SIG-M5 treated with dmso at 0.1 percent for 504 hours (cell line): ENCODE results near the gene IQGAP2.

Experiments
- DNase-seq: peaks from one replicate; lab custom pipeline; 2025; ENCODE audit not compliant: unreplicated experiment; lab: John Stamatoyannopoulos, UW

The IQGAP2 gene

DNA sequence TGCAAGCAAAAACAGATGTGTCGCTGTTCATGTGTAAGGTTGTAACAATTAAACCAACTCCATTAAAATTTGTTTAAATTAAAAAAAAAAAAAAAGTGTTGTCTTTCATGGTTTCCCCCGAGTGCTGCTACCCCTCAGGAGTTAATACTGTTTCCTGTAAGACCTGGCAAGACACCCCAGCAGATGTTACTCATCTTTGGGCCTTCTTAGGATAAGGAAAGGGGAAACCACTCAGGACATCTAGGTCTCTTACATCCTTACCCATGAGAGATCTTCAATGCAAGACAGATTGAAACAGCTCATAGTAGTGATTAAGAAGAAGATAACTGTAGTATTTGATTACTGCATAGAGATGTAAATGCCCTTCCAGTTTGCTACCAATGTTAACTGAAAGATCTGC, 279.3 kb downstream of the IQGAP2 start:
- DNase-seq = no peak

DNA sequence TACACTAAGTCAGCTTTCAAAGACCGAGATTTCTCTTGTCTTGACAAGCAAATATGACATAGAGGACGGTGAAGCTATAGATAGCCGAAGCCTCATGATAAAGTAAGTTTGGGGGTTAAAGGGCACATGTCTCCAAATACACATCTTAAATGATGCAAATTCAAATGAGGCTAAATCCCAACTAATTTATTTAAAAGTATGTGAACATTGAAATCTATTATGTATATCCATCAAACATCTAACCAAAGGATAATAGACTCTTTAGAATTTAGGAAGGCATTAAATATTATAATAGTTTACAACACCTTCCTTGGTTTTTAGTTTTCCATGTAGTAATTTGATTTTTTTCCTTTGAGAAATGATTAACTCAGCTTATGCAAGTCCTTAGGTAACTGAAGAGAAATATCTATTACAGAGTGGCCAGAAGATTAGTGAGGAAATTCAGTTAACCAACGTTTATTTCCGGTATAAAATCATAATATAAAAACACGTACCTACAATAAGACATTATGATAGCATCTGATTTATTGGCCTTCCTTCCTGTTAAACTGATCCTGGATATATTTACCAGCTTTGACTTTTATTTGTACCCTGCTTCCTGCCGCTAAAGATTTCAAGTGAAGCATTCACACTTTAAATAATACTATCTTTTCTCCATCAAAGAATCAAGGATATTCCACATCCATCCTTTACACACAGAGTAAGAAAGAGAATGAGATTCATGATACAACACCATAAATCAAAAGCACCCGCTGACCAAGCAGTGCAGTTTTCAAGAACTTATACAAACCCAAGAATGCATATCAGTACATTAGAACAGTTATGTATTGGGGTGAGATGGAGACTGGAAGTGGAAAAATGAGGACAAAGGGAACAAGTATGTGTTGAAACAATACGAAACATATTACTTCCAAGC, 281.0 kb downstream of the IQGAP2 start:
- DNase-seq = no peak

DNA sequence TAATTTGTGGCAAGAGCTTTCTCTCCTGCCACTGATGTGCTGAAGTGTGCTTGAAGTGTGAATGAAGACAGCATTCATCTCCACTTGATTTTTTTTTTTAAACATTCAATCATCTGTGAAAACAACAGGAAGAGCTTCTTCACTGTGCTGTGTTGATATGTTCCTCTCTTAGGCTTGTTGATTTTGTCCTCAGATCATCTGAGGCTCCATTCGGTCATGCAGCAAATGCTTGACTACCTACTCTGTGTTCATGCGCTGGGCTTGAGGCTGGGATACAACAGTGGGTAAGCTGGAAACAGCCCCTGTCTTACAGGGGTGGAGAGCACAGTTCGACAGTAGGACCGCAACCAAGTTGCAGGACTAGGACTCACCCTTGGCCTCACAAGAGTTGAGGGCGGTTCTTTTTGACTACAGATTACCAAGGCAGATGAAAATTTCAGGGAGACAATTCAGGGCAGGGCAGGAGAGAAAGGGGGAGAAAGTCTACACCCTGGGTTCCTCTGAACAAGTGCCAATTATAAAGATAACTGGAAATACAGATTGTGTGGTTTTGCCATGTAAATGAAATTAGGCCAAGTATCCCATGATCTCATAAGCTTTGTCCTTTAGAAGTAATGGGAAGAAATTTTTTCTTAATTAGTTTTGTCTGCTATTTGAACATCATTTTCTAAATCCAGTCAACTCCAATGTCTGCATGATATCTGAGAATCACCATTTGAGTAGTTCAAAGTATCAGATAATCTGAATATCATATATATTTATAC, 281.9 kb downstream of the IQGAP2 start:
- no peak for DNase-seq

DNA sequence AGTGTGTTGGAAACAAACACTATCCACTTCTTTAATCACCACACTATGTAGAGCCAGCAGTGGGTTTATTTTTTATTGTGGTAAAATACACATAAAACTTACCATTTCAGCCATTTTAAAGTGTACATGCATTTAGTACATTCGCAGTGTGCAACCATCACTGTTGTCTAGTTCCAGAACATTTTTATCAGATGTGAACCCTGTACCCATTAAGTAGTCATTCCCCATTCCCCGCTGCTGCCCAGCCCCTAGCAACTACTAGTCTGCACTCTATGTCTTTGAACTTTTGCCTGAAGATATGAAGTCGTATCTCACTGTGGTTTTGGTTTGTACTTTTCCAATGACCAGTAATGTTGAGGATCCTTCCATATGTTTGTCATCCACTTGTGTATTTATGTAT, 282.6 kb downstream of the IQGAP2 start:
- no peak for DNase-seq

DNA sequence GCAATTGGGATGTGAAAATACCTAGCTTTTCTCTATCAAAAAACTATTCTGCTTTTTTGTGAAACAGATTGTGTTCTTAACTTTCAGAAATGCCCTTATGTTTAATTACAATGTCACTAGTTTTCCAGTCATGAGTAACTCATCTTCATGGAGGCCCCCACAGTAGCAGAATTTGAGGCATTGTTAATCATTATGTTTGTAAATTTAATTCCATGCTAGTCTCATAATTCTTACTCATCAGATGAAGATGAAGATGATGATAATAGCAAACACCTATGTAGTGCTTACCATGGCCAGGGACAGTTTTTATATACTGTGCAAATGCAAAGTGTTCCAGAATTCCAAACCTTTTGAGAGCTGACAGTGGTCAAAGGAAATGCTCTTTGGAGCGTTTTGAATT, 285.1 kb downstream of the IQGAP2 start:
- DNase-seq = no peak

DNA sequence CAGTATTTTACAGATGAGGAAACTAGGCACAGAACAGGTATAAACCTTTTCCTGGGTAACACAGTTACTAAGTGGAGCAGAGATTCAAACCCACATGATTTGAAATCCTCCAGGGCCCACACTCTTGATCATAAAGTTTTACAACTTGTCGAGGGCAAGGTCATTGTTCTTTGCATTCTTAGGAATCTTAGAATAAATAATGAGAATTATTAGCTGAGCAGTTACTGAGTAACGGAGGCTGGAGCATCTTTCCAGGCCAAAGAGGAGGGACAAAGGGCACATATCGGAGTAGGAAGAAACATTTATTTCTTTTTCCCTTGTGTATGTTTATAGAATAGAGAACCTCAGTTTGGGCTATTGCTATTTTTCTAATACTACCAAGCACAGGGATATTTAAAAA, 285.8 kb downstream of the IQGAP2 start:
- no peak for DNase-seq

DNA sequence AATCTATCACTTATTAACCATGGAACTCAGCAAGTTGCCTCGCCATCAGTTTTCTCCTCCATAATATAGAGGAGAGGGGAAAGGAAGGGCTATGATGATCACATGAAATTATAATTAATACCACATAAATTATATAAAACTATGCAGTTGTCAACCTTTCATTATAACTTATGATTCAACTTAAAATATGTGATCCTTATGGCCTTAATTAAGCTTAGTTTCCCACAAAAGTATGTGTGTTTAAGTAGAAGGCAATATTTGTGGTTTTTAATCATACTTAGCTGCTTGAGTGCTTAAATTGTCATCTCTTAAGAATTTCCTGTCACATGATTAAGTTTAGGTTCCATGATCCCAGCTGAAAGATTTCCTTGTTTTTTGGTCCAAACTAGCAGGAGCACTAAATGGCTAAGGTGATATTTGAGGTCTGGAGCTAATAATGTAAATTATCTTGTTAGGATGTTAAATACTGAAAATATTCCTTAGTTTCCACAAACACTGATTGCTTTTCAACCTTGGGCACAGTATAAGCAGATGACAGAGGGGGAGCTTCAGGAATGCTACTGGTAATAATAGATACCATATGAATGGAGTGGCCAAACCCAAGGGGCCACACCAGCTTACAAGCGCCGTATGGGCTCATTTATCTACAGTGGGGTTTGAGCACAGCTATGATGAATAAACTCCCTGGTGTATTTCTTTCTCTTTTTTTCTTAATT, 286.4 kb downstream of the IQGAP2 start:
- no peak for DNase-seq

DNA sequence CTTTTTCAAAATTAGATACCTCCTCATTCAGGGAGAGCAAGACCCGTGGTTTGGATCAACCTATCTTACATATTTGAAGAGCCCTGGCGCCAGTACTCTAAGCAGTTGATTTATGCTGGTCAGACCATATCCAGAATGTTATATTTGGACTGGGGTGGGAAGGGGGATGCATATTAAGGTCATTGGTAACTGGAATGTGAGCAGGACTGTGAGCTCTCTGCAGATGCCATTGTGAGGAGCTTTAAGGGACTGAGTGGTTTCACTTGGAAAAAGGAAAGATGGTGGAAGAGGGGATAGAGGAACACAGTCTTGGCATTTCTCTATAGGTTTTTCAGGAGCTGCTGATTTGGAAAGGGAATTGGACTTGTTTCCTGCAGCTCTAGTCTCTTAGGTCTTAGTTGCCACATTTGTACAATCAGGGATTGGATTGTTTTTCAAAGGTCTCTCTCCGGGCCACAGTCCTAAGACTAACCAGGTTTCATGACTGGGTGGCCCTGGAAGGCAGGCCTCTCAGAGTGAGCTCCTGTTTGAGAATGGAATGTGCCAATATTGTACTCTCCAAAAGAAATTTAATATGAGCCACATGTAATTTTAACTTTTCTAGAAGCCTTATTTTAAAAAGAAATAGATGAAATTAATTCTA, 287.1 kb downstream of the IQGAP2 start:
- no peak for DNase-seq

DNA sequence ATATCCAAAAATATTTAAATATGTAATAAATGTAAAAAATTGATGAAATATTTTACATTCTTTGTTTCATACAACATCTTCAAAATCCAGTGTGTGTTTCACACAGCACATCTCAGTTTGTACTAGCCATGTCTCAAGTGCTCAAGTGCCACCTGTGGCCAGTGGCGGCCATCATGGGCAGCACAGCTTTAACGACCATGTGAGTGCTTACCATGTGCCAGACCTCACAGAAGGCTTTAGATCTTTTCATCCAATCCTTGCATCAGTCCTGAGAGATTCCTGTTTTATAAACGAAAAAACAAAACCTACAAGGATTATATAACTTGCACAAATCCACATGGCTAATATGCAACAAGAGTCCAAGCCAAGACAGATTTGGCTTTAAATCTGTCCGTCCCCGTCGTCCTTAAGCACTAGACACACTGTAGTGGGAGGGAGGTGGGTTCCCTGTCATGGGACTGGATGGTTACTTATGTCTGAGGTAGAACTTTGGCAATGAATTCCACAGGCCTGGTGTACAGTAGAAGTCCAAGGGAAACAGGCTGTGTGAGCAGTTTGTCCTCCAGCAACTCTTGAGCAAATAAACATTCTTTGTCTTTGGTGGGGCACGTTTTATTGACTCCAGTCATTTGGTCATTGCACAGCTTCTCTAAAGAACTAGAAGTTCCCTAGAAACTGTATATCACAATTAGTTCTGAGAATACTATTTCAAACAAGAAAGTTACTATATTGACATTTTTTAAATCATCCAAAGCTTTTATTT, 287.8 kb downstream of the IQGAP2 start:
- DNase-seq = no peak

DNA sequence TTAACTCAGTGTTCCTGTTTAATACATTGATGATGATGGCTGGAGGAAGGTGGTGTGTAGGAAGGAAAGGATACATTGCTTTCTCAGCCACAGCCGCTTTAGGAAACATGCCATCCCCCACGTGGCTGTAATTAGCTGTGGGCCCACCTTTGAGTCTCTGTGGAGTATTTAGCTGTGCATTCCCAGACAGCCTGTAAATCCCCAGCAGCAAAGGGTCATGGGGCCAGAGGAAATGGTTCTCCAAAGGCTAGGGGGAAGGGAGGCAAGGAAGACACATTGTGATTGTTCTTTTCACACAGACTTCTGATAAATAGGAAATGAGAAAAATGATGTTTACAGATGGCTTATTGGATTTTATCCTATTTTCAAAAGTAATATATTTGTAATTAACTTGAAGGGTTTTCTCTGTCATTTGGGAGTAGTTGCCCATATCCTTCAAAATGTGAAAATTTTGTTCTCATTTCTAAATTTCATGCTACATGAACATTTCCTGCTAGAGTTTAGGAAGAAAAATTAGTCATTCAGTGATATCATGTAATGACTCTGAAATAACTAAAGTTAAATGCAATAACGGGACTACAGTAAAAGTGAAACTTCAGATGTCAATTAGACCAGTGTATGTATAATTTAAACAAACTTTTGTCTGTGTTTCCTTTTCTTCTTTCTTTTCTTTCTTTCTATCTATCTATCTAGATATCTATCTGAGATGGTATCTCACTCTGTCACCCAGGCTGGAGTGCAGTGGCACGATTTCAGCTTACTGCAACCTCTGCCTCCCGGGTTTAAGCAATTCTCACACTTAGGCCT, 288.6 kb downstream of the IQGAP2 start:
- DNase-seq = no peak

DNA sequence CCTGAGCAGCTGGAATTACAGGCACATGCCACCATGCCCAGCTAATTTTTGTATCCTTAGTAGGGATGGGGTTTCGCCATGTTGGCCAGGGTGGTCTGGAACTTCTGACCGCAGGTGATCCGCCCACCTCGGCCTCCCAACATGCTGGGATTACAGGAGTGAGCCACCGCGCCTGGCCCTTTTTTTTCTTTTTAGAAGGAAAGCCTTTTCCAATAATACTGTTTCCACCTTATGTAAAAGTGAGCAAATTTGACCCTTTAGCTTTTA, 289.1 kb downstream of the IQGAP2 start:
- DNase-seq = no peak

DNA sequence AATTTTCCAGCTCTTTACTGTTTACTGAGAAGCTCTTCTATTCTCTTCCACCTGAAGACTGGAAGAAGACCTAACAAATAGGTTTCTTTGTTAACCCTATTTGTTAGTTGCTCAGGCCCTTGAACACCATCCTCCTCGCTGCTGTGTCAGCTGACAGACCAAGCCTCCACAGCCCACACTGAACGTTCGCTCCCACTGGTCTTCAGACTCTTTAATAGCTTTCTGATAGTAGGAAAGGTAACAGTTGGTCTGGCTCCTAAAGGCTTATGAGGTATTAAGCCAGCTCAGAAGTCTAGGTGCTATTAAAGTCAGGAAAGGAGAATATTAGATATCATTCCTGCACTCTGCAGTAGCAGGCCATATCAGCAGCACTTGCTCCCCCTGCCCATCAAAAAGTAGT, 289.6 kb downstream of the IQGAP2 start:
- DNase-seq = no peak

DNA sequence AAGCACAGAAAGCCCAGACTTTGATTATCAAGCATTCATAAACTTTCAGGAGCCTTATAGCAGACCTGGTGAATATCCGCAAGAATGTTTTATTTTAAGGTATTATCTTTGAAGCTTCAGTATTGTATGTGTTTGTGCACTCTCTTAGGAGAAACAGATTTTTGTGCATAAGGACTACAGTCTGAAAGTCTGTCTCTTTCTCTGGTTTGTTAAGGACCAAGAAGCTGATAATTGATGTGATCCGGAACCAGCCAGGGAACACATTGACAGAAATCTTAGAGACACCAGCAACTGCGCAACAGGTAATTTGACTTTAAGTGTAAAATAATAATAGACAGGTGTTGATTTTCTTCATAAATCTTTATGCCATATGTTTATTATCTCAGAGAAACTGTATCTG, 290.1 kb downstream of the IQGAP2 start:
- DNase-seq = no peak

DNA sequence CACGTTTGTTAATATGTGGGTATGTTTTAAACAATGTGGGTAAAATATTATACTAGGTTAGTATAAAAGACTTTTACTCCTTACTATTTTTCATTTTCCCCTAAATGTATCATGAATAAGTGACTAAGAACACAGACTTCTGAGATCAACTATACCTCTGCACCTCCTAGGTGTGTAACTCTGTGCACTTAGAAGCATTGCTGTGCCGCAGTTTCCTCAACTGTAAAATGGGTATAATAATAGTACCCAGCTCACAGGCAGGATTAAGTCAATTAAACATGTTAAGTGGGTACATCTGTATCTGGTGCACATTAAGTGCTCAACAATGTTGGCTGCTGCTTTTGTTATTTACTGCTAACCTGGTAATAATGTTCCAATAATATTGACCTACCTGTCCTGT, 291.2 kb downstream of the IQGAP2 start:
- no peak for DNase-seq

DNA sequence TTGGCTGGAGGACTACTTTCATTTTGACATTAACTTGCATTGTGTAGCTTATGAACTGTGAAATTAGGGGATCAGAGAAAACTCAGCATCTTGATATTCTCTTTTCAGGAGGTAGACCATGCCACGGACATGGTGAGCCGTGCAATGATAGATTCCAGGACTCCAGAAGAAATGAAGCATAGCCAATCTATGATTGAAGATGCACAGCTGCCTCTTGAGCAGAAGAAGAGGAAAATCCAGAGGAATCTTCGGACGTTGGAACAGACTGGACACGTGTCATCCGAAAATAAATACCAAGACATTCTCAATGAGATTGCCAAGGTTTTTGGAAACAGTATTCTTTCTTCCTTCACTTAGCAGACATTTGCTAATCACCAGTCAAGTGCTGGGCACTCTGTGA, 292.3 kb downstream of the IQGAP2 start:
- DNase-seq = no peak

DNA sequence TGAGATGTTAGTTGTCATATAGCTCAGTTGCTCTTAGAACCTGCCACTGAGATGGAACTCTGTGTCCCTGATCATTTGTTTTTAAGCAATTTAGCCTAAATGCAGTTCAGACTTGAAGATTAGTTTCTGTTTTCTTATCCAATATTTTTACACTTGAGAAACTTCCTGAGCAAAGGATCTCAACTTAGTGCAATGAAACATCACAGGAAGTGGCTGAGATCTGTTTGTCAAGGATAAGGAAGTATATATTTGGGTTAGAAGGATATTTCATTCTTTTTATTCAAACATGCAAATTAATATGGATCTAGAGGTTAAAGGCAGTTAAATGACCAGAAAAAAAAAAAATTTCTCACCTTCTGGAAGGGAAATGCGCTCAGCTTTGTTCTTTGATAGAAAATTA, 293.2 kb downstream of the IQGAP2 start:
- no peak for DNase-seq

DNA sequence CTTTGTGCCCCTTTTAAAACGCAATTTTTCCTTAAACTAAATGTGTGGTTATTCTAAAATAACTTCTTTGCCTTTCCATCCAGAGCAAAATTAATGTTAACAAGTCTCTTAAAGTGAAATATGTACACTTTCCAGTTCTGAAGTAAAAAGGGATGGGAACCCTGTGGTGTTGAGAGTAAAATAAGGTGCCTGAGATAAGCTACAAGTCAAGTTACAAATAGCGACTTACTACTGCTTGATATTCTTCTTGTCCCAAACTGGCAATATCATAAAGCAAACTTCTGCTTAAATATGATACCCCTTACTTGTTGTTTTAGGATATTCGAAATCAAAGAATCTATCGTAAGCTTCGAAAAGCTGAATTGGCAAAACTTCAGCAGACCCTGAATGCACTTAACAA, 294.6 kb downstream of the IQGAP2 start:
- no peak for DNase-seq

DNA sequence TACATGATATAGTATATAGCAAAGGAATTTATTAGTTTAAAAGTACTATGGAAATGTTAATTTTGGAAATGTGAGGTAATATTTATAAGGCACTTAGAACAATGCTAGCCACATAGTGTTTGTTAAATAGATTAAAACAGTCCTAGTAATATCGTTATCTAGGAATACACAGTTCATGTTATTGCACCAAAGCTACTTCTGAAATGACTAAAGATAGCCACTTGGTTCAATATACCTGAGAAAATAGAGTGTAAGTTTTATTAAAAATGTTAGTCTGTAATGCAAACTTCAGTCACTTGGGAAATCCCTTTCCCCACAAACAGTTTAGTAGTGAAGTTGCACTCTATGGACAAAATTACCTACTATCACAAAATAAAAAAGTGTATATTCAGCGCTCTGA, 297.5 kb downstream of the IQGAP2 start:
- DNase-seq = no peak

DNA sequence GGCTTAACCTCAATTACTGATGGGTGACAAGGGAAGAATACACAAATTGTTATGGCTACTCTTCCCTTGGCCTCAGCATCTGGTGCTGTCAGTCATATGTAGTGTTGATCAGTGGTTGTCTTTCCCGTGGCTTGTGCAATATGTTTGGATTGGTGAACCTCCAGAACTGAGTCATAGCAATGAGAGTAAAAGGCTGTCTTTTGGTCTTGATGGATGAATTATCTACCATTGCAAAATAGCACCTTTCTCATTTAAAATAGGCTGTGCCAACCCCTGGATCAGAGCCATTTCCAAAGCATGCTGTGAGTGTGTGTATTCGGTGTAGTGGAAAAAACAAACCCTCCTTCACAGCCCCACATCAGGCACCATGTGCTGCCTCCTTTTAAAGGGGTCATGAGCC, 298.2 kb downstream of the IQGAP2 start:
- DNase-seq = peak; percentile 4

DNA sequence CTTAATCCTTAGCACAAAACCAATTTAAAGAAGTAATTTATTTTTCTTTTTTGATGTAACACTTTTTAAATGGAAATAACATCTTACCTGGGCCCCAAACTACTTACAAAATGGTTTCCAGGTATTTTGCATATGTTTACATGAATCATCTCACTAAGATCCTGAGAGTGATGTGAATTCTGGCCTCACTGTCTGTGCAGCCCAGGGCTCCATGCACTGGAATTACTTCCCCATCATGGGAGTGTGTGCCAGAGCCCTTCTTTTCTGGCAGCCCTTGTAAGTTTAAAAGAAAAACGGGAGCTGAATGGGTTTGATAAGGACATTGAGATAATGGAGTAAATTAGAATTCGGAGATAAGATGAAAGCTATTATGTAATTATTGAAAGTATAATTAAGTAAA, 300.6 kb downstream of the IQGAP2 start:
- no peak for DNase-seq
